ENCODE data around the gene URI1. TPM values are rescaled to one million over a fixed set of nuclear protein-coding genes. Genes with fewer than 3 reads are reported as not detected.

URI1 gene
- total and polyA plus RNA-seq, 2 of the 8 experiments (the other 6 are each of a cell fraction or from before 2014, with no cell fraction given) = 27.7 to 64.3 TPM

DNA sequence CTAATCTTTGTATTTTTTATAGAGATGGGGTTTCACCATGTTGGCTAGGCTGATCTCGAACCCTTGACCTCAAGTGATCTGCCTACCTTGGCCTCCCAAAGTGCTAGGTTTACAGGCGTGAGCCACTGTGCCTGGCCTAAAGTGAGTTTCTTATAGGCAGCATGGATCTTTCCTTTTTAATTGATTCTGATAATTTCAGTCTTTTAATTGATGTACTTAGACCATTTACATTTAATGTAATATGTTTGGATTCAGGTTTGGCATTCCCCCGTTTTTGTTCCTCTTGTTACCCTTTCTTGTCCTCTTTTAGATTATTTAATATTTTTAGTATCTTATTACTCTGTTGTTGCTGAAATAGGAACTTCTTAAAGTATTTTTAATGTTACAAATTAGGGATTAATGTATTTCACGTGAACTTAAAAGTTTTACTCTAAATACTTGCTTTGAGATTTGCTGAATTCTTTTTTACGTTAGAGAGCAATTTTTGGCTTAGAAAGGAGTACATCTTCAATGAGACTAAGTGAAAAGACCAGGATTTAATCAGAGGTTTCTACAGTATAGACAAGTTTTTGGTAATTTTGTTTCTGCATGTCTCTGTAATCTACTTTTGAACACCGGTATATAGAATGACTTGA lies 50.3 kb downstream of the URI1 start (continued):
- TF ChIP-seq, protein P1, sequence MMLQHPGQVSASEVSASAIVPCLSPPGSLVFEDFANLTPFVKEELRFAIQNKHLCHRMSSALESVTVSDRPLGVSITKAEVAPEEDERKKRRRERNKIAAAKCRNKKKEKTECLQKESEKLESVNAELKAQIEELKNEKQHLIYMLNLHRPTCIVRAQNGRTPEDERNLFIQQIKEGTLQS (IDR thresholded peaks at IDR 0.05; ENCODE audit: insufficient read depth, low read depth, low read length) = no peak
- no peak for TF ChIP-seq RBBP5 (IDR thresholded peaks at IDR 0.05; ENCODE audit: borderline replicate concordance, low read depth, low read length)
- TF ChIP-seq SIN3A (conservative IDR thresholded peaks at IDR 0.05 in 1 of 2, IDR thresholded peaks at IDR 0.05 in 1 of 2; ENCODE audit: low read depth in 1 of 2, low read length in 2 of 2) = no peak

All from H1 (cell line).